Measurements from ENCODE around the gene COL28A1. TPM values are rescaled to one million over a fixed set of nuclear protein-coding genes. Genes with fewer than 3 reads are reported as not detected.

Gene COL28A1
- total RNA-seq, 1 experiment from 2014 or later, result 0.81 TPM

GRCh38 chr7:7566651-7567611 is 31.3 kb upstream of the COL28A1 start, which contains the start of gene MIOS (continued):
- TF ChIP-seq SMAD3 (CRISPR knock-in tag; IDR thresholded peaks at IDR 0.05; ENCODE audit: borderline replicate concordance) (no peak), TEAD1 (CRISPR knock-in tag; IDR thresholded peaks at IDR 0.05) (peak; percentile 55), ZNF263 (CRISPR knock-in tag; IDR thresholded peaks at IDR 0.05; ENCODE audit: low read depth) (0 out of 2 replicates have a peak, but pooled peaks have one; percentile 44), USF2 (CRISPR knock-in tag; IDR thresholded peaks at IDR 0.05) (peak; percentile 56), ZNF138 (CRISPR knock-in tag; conservative IDR thresholded peaks at IDR 0.05) (no peak; the same call in 1 of the 2 replicates), NFYB (CRISPR knock-in tag; conservative IDR thresholded peaks at IDR 0.05; ENCODE audit: low read depth) (no peak; the same call in 1 of the 2 replicates), ETV6 (CRISPR knock-in tag; IDR thresholded peaks at IDR 0.05) (peak; percentile 91), CBFB (CRISPR knock-in tag; IDR thresholded peaks at IDR 0.05; ENCODE audit: low read depth) (no peak), PRRX2 (CRISPR knock-in tag; IDR thresholded peaks at IDR 0.05) (no peak), FOXK1 (CRISPR knock-in tag; IDR thresholded peaks at IDR 0.05) (peak; percentile 59; the same call in 1 of the 2 replicates), ZNF219 (CRISPR knock-in tag; IDR thresholded peaks at IDR 0.05; ENCODE audit: borderline replicate concordance) (no peak), ZSCAN18 (CRISPR knock-in tag; IDR thresholded peaks at IDR 0.05) (no peak), ZBTB21 (CRISPR knock-in tag; IDR thresholded peaks at IDR 0.05; ENCODE audit: borderline replicate concordance) (0 out of 2 replicates have a peak, but pooled peaks have one; percentile 16), IRF2 (CRISPR knock-in tag; IDR thresholded peaks at IDR 0.05; ENCODE audit: borderline replicate concordance, low read depth) (no peak), MAX (CRISPR knock-in tag; IDR thresholded peaks at IDR 0.05) (peak; percentile 23; the same call in 1 of the 2 replicates), CTCF (IDR thresholded peaks at IDR 0.05) (no peak), JAZF1 (CRISPR knock-in tag; IDR thresholded peaks at IDR 0.05) (no peak), ELF4 (CRISPR knock-in tag; IDR thresholded peaks at IDR 0.05; ENCODE audit: low read depth) (no peak), ZNF671 (CRISPR knock-in tag; IDR thresholded peaks at IDR 0.05) (no peak), EMX1 (CRISPR knock-in tag; IDR thresholded peaks at IDR 0.05) (0 out of 2 replicates have a peak, but pooled peaks have one; percentile 5)
- TF ChIP-seq, protein P1, sequence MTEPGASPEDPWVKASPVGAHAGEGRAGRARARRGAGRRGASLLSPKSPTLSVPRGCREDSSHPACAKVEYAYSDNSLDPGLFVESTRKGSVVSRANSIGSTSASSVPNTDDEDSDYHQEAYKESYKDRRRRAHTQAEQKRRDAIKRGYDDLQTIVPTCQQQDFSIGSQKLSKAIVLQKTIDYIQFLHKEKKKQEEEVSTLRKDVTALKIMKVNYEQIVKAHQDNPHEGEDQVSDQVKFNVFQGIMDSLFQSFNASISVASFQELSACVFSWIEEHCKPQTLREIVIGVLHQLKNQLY (CRISPR knock-in tag; IDR thresholded peaks at IDR 0.05), result no peak
- TF ChIP-seq, protein P2, sequence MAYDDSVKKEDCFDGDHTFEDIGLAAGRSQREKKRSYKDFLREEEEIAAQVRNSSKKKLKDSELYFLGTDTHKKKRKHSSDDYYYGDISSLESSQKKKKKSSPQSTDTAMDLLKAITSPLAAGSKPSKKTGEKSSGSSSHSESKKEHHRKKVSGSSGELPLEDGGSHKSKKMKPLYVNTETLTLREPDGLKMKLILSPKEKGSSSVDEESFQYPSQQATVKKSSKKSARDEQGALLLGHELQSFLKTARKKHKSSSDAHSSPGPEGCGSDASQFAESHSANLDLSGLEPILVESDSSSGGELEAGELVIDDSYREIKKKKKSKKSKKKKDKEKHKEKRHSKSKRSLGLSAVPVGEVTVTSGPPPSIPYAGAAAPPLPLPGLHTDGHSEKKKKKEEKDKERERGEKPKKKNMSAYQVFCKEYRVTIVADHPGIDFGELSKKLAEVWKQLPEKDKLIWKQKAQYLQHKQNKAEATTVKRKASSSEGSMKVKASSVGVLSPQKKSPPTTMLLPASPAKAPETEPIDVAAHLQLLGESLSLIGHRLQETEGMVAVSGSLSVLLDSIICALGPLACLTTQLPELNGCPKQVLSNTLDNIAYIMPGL (CRISPR knock-in tag; IDR thresholded peaks at IDR 0.05), result peak; percentile 76; the same call in 1 of the 2 replicates
- TF ChIP-seq, protein P3, sequence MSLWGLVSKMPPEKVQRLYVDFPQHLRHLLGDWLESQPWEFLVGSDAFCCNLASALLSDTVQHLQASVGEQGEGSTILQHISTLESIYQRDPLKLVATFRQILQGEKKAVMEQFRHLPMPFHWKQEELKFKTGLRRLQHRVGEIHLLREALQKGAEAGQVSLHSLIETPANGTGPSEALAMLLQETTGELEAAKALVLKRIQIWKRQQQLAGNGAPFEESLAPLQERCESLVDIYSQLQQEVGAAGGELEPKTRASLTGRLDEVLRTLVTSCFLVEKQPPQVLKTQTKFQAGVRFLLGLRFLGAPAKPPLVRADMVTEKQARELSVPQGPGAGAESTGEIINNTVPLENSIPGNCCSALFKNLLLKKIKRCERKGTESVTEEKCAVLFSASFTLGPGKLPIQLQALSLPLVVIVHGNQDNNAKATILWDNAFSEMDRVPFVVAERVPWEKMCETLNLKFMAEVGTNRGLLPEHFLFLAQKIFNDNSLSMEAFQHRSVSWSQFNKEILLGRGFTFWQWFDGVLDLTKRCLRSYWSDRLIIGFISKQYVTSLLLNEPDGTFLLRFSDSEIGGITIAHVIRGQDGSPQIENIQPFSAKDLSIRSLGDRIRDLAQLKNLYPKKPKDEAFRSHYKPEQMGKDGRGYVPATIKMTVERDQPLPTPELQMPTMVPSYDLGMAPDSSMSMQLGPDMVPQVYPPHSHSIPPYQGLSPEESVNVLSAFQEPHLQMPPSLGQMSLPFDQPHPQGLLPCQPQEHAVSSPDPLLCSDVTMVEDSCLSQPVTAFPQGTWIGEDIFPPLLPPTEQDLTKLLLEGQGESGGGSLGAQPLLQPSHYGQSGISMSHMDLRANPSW (CRISPR knock-in tag; conservative IDR thresholded peaks at IDR 0.05; ENCODE audit: low read depth), result peak; percentile 72; the same call in 1 of the 2 replicates
